Endometrial microvascular endothelial cells (primary cell): ENCODE measurements around the gene ADAMTS14. TPM values are rescaled to one million over a fixed set of nuclear protein-coding genes. Genes with fewer than 3 reads are reported as not detected.

Experiments used
- in situ Hi-C: cut with HindIII; loops from 2 replicates; pipeline ENCODE4 v1.10.0; 2017; ENCODE audit warnings: low sequenced_read_pairs, low pct_unique_long_range_greater_than_20kb; ENCODE audit errors: inconsistent ontology term
- total RNA-seq: library from RNA; depleted of rRNA; stranded (reverse); fragments of >200 nt; gene quantifications from one replicate; pipeline ENCODE4 v1.2.3, GENCODE V29; 2015; ENCODE audit errors: inconsistent ontology term

Gene ADAMTS14
- total RNA-seq, 1 donor from 2014 or later = not detected

- in situ Hi-C loops = no loop called here
Observed at GRCh38 chr10:70774810-70775678, 102.7 kb downstream of the ADAMTS14 start.

- in situ Hi-C loops = no loop called here
Observed at GRCh38 chr10:70775679-70776454, 103.6 kb downstream of the ADAMTS14 start.

DNA sequence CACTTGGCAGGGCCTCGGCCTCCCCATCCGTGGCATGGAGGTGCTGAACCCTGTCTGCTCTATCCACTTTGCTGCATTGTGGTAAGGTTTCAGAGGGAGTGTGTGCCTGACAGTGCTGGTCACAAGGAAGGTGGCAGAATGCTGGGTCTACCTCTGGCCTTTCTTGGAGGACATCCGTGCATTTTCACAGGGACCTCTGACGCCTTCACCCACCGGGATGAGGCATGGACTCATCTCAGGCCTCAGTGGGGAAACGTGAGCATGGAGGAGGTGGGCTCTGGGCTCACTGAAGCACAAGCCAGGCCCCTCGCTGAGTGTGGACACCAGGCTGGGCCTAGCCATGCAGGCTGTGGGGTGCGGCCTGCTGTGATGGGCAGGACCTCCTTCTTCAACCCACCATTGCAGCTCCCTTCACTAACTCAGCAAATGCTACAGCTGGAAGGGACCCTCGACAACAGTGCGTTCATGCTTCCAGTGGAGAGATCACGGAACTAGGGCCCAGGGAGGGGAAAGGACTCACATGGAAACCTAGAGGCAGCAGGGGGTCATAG lies 104.2 kb downstream of the ADAMTS14 start:
- in situ Hi-C loops = no loop called here

GRCh38 chr10:70777063-70777875 lies 105.0 kb downstream of the ADAMTS14 start:
- in situ Hi-C loops = no loop called here

DNA sequence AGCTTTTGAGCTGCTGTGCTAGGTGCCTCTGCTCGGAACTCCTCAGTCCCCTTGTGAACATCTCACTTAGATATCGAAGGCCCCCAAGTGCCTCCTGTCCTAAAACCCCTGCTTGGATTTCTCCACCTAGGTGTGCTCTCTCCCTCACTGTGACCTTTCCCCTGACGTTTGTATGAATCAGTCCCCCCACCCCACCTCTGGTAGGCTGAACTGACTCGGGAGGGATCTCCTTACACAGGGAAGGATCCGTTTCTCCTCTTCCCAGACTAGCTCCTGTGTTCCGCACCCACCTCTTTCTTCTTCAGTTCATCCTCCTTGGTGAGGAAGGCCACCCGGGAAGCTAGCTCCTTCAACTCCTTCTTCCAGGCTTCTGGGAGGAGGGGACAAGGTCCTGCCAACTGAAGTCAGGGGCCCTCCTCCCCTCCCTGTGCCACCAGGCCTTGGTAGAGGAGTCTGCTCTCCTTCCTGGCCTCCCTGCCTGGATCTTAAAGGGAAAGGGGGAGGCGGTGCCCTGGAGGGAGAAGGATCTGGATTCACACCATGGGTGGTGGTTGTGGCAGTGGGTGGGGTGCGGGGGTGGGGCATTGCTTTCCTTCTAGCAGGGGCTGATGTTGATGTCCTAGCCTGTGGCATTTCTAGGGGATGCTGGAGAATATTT lies 106.1 kb downstream of the ADAMTS14 start:
- in situ Hi-C loops = no loop called here

DNA sequence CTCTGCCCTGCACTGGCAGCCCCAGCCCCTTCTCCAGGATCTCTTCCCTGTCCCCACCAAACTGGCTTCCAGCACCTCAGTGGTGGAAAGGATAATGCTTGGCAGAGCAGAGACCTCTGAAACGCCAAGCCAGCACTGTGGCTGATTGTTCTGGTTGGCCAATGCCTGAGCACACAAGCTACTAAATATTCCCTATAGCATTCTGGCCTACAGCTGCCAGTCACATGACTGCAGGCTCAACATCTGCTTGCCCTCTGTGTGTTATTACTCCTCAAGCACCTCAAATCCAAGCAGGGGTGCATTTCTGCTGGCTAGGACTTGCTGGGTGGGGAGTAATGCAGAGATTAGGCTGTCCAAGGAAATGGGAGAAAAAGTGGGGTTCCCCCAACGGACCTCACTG lies 106.8 kb downstream of the ADAMTS14 start:
- in situ Hi-C loops = no loop called here

DNA sequence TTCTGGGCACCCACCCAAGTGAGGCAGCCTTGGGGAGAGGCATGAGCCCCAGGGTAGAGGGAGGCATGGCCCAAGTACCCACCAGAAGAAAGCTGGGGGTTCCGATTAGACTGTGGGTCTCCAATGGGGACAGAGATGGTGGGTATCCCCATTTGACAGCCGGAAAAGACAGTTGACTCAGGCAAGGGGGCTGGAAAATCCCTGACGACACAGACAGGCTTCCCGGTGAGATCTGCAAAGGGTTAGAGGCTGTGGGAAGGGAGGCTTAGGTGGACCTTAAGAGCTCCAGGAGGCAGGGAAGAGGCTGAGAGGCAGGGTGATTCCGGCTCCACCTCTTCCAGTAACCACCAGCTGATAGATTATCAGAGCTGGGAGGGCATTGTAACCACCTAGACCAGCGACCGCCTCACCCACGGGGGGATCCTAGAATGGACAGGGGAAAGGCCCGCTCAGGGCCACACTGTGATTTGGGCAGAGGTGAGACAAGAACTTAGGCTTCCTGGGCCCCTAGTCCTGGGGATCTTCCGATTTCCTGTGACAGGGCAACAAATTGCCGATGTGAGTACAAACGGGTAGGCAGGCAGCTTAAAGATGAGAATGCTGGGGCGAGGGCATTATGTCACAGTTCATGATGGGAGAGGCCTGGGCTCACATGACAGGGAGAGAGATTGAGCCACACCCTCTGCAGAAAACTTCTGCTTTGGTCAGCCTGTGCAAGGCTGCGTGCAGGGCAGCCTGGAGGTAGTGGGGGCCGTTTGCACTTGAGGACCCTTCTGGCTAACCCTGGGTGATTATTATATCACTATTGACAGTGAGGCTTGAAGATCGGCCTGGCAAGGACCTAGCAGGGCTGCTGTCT lies 107.4 kb downstream of the ADAMTS14 start:
- in situ Hi-C loops = no loop called here

GRCh38 chr10:70780370-70780760 lies 108.1 kb downstream of the ADAMTS14 start:
- in situ Hi-C loops = no loop called here

DNA sequence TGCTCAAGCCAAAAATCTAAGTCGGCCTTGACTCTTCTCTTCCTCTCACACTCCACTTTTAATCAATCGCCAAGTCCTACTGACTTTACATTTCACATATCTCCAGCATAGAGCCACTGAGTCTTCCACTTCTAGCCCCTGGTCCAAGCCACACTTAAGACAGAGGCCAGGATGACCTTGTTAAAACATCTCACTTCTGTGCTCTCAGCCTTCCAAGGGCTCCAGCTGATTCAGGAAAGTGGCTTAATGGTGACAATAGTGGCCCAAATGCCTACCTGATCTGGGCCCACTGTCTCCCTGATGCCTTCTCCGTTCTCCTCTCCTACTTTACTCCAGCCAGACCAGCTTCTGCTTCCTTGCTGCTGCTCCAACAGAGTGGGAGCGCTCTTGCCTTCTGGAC lies 108.5 kb downstream of the ADAMTS14 start:
- in situ Hi-C loops = no loop called here

- in situ Hi-C loops = no loop called here
Observed at GRCh38 chr10:70781461-70782051, 109.2 kb downstream of the ADAMTS14 start.

GRCh38 chr10:70782086-70782745 lies 109.9 kb downstream of the ADAMTS14 start:
- in situ Hi-C loops = no loop called here

DNA sequence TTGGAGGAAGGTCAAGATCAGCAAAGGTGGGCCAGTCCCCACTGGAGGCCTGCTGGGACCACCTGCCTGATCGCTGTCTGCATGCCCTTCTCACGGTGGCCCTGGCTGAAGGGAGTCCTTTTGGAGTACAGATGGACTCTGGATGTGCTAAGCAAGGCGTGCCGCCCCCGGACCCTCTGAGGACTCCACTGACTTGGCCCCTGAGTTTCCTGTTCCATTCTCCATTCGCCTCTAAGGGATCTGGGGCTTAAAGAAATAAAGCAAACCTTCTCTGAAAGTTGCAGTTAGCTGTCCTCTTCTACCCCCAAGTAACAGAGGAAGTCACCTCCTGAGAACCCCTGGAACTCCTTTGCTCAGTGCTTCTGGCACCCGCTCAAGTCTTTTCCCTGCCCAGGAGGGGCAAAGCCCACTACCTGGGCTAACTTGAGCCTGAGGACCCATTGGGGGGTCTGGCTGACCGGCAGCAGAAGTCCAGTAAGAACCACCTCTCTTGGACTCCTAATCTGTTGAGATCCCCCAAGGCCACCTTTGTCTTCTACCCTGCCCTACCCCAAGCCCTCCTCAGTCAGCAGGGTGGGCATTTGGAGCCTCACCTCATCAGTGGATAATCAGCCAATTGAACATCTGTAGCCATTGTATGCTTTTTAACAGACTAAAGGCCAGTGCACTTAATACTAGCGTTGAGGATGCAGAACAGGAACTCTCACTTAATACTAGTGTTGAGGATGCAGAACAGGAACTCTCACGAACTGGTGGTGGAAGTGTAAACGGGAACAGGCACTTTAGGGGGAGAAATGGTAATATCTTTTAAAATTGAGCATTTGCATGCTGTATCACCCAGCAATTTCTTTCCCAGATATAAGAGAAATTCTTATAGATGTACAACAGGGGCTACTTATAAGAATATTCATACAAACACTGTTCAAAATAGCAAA lies 110.7 kb downstream of the ADAMTS14 start:
- in situ Hi-C loops = no loop called here

DNA sequence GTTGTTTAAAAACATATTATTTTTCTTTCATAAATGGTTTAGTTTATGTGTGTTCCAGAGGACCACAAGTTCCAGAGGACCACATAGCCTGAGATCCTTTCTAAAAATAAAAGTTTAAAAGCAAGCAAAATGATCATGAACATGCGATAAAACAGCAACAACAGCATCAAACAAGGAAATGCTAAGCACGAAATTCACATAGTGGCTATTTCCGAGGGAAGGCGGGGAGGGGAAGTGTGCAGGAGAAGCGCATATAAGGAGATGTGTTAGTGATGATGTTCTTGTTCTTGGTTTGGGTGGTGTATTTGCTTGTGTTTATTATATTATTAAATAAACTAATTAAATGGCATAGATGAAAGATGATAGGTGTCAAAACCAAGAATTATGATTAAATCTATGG lies 111.7 kb downstream of the ADAMTS14 start:
- in situ Hi-C loops = no loop called here

DNA sequence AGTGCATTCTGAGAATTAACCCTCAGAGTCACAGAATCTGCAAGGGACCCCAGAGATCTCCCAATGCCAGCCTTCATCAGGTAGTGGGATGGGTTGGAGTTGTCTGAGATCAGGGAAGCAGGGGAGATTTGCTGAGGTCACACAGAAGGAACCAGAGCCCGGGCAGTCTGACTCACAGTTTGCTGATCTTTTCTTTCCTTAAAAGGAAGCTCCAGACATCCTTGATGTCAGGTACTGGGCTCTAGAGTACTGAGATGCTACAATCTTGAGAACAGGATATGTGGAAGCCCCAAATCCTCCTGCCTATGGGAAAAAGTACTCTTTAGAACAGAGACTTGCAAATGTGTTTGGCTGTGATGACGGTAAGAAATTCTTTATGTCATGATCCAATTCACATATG lies 112.2 kb downstream of the ADAMTS14 start:
- in situ Hi-C loops = no loop called here

GRCh38 chr10:70785190-70785589 lies 112.9 kb downstream of the ADAMTS14 start, which contains the start of gene TBATA:
TBATA (minus strand) TSS chr10:70785377; CDS start chr10:70783379, 1,998 bp downstream.
- in situ Hi-C loops = no loop called here
